OCI-LY7 (cell line): ENCODE measurements around the gene IQCC.

Source experiments
- EZH2phosphoT487 ChIP-seq: fragments of 200-600 bp; sonication (generic); IDR thresholded peaks from 2 replicates; pipeline ENCODE4 v1.6.1; 2018; ENCODE audit warnings: low read depth, borderline replicate concordance, mild to moderate bottlenecking, mixed run types, antibody characterized with exemption, low read length, moderate library complexity, mixed read lengths
- TF ChIP-seq, protein P1 (sequence below): fragments of 200-600 bp; sonication (generic); conservative IDR thresholded peaks from 2 replicates; pipeline ENCODE4 v1.5.1; 2014; ENCODE audit warnings: mild to moderate bottlenecking, antibody characterized with exemption, low read length, moderate library complexity, mixed read lengths

DNA sequence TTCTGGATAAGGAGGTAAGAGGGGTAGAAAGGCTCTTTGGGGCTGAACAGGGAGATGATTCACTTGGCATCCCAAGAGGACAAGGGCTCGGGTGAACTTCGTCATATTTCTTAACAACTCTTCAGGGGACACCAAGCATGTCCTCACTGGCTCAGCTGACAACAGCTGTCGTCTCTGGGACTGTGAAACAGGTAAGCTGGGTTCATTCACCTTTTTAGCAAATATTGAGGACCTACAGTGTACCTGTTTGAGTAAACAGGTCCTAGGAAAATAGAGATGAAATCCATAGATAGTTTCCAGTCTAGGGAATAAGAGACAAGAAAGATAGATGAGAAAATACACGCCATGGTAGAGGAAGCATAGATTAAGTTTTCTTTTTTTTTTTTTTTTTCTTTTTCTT lies 18.8 kb downstream of the IQCC start:
- TF ChIP-seq, protein P1, sequence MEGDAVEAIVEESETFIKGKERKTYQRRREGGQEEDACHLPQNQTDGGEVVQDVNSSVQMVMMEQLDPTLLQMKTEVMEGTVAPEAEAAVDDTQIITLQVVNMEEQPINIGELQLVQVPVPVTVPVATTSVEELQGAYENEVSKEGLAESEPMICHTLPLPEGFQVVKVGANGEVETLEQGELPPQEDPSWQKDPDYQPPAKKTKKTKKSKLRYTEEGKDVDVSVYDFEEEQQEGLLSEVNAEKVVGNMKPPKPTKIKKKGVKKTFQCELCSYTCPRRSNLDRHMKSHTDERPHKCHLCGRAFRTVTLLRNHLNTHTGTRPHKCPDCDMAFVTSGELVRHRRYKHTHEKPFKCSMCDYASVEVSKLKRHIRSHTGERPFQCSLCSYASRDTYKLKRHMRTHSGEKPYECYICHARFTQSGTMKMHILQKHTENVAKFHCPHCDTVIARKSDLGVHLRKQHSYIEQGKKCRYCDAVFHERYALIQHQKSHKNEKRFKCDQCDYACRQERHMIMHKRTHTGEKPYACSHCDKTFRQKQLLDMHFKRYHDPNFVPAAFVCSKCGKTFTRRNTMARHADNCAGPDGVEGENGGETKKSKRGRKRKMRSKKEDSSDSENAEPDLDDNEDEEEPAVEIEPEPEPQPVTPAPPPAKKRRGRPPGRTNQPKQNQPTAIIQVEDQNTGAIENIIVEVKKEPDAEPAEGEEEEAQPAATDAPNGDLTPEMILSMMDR: no peak
- TF ChIP-seq EZH2phosphoT487: no peak
